ENCODE measurements around the gene TENM4. TPM values are rescaled to one million over a fixed set of nuclear protein-coding genes. Genes with fewer than 3 reads are reported as not detected.

The TENM4 gene
- total RNA-seq, 4 donors from 2014 or later, result 16.8 to 158 (median 120) TPM

- H3K36me3 ChIP-seq, result no peaks in the 10 kb centered on the region
- no peak for TF ChIP-seq POLR2A (IDR thresholded peaks at IDR 0.05)
- TF ChIP-seq, protein P1, sequence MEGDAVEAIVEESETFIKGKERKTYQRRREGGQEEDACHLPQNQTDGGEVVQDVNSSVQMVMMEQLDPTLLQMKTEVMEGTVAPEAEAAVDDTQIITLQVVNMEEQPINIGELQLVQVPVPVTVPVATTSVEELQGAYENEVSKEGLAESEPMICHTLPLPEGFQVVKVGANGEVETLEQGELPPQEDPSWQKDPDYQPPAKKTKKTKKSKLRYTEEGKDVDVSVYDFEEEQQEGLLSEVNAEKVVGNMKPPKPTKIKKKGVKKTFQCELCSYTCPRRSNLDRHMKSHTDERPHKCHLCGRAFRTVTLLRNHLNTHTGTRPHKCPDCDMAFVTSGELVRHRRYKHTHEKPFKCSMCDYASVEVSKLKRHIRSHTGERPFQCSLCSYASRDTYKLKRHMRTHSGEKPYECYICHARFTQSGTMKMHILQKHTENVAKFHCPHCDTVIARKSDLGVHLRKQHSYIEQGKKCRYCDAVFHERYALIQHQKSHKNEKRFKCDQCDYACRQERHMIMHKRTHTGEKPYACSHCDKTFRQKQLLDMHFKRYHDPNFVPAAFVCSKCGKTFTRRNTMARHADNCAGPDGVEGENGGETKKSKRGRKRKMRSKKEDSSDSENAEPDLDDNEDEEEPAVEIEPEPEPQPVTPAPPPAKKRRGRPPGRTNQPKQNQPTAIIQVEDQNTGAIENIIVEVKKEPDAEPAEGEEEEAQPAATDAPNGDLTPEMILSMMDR (IDR thresholded peaks at IDR 0.05), result no peak
- DNase-seq, result no peak
- no peaks in the 10 kb centered on the region for H3K27me3 ChIP-seq
- H3K9me3 ChIP-seq, result no peaks in the 10 kb centered on the region
- no peaks in the 10 kb centered on the region for H3K4me1 ChIP-seq
- intact Hi-C loops (cut with DNase I), result no loop called here
- no peak overlapping the region for H3K4me3 ChIP-seq (replicated peaks in 1 of 3)
- 93 to 98% methylated on average over 2 of the region's 2 CpGs for WGBS, 2 donors
- no peak overlapping the region for H3K27ac ChIP-seq
These were observed 24.3 kb upstream of the TENM4 start for GRCh38 chr11:79465160-79465559.

GRCh38 chr11:79461666-79462645, 21.1 kb upstream of the TENM4 start:
- Histone ChIP-seq H3K27me3 (no peaks in the 10 kb centered on the region), H3K36me3 (no peaks in the 10 kb centered on the region), H3K9me3 (no peaks in the 10 kb centered on the region), H3K4me3 (replicated peaks in 1 of 3) (no peak overlapping the region), H3K27ac (no peak overlapping the region), H3K4me1 (no peaks in the 10 kb centered on the region)
- DNase-seq, result no peak
- intact Hi-C loops (cut with DNase I), result no loop called here
- TF ChIP-seq, protein P1 (IDR thresholded peaks at IDR 0.05), result no peak
- no peak for TF ChIP-seq POLR2A (IDR thresholded peaks at IDR 0.05)
- WGBS, 2 donors, result 91 to 94% methylated on average over 7 of the region's 7 CpGs

DNA sequence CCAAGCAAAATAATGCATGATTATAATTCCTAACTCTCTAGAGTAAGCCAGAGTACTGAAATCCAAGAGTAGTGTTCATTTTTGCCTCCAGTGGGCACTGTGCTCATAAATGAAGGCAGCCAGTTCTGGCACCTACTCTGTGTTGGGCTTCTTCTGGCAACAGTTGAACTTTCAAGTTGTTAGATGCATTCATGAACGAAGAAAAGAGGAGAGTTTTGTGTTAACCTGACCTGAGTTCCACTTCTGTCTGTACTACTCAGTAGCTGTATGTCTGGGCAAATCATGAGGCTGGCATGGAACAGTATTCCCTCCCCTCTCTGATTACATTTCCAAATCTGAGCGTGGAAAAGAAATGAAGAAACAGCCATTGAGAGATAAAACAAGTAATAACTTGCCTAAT, 20.3 kb upstream of the TENM4 start:
- peak; percentile 57 to 67 for DNase-seq
- TF ChIP-seq, protein P1 (IDR thresholded peaks at IDR 0.05), result peak in 4 of 6 experiments; percentile 64 to 84 (median 76)
- no peak for TF ChIP-seq POLR2A (IDR thresholded peaks at IDR 0.05)
- Histone ChIP-seq H3K27me3 (no peaks in the 10 kb centered on the region), H3K27ac (no peak overlapping the region), H3K9me3 (no peaks in the 10 kb centered on the region), H3K4me3 (replicated peaks in 1 of 3) (no peak overlapping the region), H3K36me3 (no peaks in the 10 kb centered on the region), H3K4me1 (no peaks in the 10 kb centered on the region)
- intact Hi-C loops (cut with DNase I), result no loop called here
- 40 to 50% methylated on average over 2 of the region's 2 CpGs for WGBS, 2 donors

DNA sequence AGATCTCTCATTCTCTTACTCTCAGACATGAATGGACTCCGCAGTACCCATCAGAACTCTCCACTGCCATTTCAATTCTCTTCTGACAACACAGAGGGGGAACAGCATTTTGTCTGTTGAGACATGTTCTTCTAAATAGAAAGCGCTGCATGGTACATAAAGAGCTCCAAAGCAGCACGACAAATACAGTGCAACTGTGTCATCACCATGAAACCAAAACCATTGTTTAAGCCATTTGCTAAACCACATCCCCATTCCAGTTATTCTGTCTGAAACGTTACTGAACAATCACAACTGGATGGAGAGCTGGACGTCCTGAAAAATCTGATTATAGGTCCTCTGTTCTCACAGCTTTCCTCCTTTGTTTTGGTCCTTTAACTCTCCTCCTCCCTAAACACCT, 17.9 kb upstream of the TENM4 start:
- Histone ChIP-seq H3K27ac (no peak overlapping the region), H3K9me3 (no peaks in the 10 kb centered on the region), H3K27me3 (no peaks in the 10 kb centered on the region), H3K4me3 (replicated peaks in 1 of 3) (no peak overlapping the region), H3K36me3 (no peaks in the 10 kb centered on the region), H3K4me1 (peaks cover 0 to 3% of the 10 kb centered on the region in 2 donors)
- WGBS, 2 donors, result 78 to 82% methylated on average over 5 of the region's 5 CpGs
- intact Hi-C loops (cut with DNase I), result no loop called here
- DNase-seq, result no peak
- TF ChIP-seq, protein P1 (IDR thresholded peaks at IDR 0.05), result no peak
- TF ChIP-seq POLR2A (IDR thresholded peaks at IDR 0.05), result no peak

GRCh38 chr11:79456501-79456900, 15.7 kb upstream of the TENM4 start:
- Histone ChIP-seq H3K36me3 (no peaks in the 10 kb centered on the region), H3K27me3 (no peaks in the 10 kb centered on the region), H3K4me3 (replicated peaks in 1 of 3) (no peak overlapping the region), H3K9me3 (no peaks in the 10 kb centered on the region), H3K27ac (no peak overlapping the region), H3K4me1 (peaks cover 0 to 3% of the 10 kb centered on the region in 2 donors)
- TF ChIP-seq POLR2A (IDR thresholded peaks at IDR 0.05), result no peak
- TF ChIP-seq, protein P1 (IDR thresholded peaks at IDR 0.05), result no peak
- DNase-seq, result no peak
- intact Hi-C loops (cut with DNase I), result no loop called here
- WGBS, 2 donors, result 44 to 64% methylated on average over 4 of the region's 4 CpGs
